ENCODE measurements around the gene STX12. TPM values are rescaled to one million over a fixed set of nuclear protein-coding genes. Genes with fewer than 3 reads are reported as not detected.

Gene STX12
- total RNA-seq, 1 experiment from 2014 or later: 9.9 TPM

- DNase-seq: no peak
- Histone ChIP-seq H3K79me2 (ENCODE audit: insufficient read depth, low read length) (no peaks in the 10 kb centered on the region), H4K8ac (replicated peaks; ENCODE audit: insufficient read length, low read depth, low read length) (no peak overlapping the region), H3K4ac (ENCODE audit: low read depth, low read length) (no peak overlapping the region), H2BK20ac (ENCODE audit: low read depth, low read length, poor library complexity, severe bottlenecking) (no peak overlapping the region), H2AK5ac (ENCODE audit: insufficient read length, low read length) (no peak overlapping the region), H4K20me1 (ENCODE audit: control insufficient read depth, insufficient read depth, insufficient read length) (no peaks in the 10 kb centered on the region), H2BK120ac (ENCODE audit: low read depth, low read length, poor library complexity, severe bottlenecking) (no peak overlapping the region), H3K27ac (ENCODE audit: insufficient read length, low read depth, low read length) (no peak overlapping the region), H3K27me3 (ENCODE audit: insufficient read depth, low read length) (no peaks in the 10 kb centered on the region; the same call in 1 of the 2 replicates), H3T11ph (ENCODE audit: low read length) (no peak overlapping the region), H3K23ac (ENCODE audit: insufficient read length, low read depth, low read length) (no peak overlapping the region), H3K9me3 (ENCODE audit: control insufficient read depth, low read depth, low read length) (no peaks in the 10 kb centered on the region), H3K18ac (ENCODE audit: insufficient read length, low read depth, low read length) (no peak overlapping the region), H2BK15ac (ENCODE audit: low read depth, low read length) (no peak overlapping the region), H4K91ac (ENCODE audit: insufficient read length, low read depth, low read length) (no peak overlapping the region), H3K9ac (ENCODE audit: extremely low read depth, insufficient read length, low read length) (no peak overlapping the region), H3K23me2 (ENCODE audit: insufficient read length, low read depth, low read length, poor library complexity, severe bottlenecking) (no peaks in the 10 kb centered on the region), H3K79me1 (ENCODE audit: insufficient read depth, low read depth, low read length, poor library complexity, severe bottlenecking) (no peaks in the 10 kb centered on the region), H3K56ac (ENCODE audit: insufficient read length, low read depth, low read length) (no peak overlapping the region), H3K4me2 (ENCODE audit: insufficient read depth, insufficient read length, low read length) (no peak overlapping the region), H3K4me1 (ENCODE audit: insufficient read depth, low read length) (no peaks in the 10 kb centered on the region), H2BK12ac (ENCODE audit: insufficient read length, low read depth, low read length) (no peak overlapping the region), H2BK5ac (ENCODE audit: insufficient read length, low read length) (no peak overlapping the region), H3K14ac (ENCODE audit: insufficient read depth, low read length) (no peak overlapping the region), H4K5ac (ENCODE audit: insufficient read length, low read depth, low read length) (no peak overlapping the region), H2AFZ (ENCODE audit: low read length) (no peak overlapping the region)
- TF ChIP-seq CTCF (conservative IDR thresholded peaks at IDR 0.05): 0 out of 3 replicates have a peak, but pooled peaks have one; percentile 18
- H3K27me3 Mint-ChIP-seq (ENCODE audit: low read depth): no peaks in the 10 kb centered on the region
- H3K4me3 Mint-ChIP-seq: no peak overlapping the region
- H3K4me1 Mint-ChIP-seq: no peaks in the 10 kb centered on the region
- H3K36me3 Mint-ChIP-seq (ENCODE audit: insufficient read depth in 1 of 3, low read depth in 3 of 3): peaks cover 6 to 38% (median 22%) of the 10 kb centered on the region in 3 experiments; a peak in 6 of 7 replicates
- H3K27ac Mint-ChIP-seq: peak overlapping the region in 1 of 3 experiments; percentile 65; a peak in 2 of 7 replicates
- H3K9me3 Mint-ChIP-seq: no peaks in the 10 kb centered on the region
- no CpG with 5 or more reads among the region's 5 CpGs for WGBS (ENCODE audit: extremely low coverage, insufficient read length, low lambda C conversion rate)
These were observed 28.5 kb upstream of the STX12 start for GRCh38 chr1:27744556-27744955.
